Measurements from ENCODE around the gene HLA-DQB1.

DNA sequence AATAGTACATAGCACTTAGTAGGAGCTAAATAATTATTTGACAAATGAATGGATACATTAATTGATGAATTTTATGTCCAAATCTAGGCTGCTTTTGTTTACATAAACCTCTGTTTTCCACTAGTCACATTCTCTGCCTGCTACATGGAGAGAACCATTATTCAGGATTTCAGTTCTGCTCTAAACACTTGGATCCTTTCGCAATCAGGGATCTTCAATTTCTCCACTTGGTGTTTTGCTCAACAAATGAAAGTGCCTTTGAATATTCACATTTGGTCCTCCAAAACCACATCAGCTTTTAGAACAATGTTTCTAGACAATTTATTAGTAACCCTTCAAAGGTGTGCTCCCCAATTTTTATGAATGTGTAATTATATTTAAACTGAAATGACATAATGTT lies 30.6 kb upstream of the HLA-DQB1 start:
- TF ChIP-seq, protein P1, sequence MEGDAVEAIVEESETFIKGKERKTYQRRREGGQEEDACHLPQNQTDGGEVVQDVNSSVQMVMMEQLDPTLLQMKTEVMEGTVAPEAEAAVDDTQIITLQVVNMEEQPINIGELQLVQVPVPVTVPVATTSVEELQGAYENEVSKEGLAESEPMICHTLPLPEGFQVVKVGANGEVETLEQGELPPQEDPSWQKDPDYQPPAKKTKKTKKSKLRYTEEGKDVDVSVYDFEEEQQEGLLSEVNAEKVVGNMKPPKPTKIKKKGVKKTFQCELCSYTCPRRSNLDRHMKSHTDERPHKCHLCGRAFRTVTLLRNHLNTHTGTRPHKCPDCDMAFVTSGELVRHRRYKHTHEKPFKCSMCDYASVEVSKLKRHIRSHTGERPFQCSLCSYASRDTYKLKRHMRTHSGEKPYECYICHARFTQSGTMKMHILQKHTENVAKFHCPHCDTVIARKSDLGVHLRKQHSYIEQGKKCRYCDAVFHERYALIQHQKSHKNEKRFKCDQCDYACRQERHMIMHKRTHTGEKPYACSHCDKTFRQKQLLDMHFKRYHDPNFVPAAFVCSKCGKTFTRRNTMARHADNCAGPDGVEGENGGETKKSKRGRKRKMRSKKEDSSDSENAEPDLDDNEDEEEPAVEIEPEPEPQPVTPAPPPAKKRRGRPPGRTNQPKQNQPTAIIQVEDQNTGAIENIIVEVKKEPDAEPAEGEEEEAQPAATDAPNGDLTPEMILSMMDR (conservative IDR thresholded peaks at IDR 0.05 in 1 of 2, IDR thresholded peaks at IDR 0.05 in 1 of 2; ENCODE audit: low read depth in 1 of 2, low read length in 2 of 2), result no peak
- TF ChIP-seq EZH2 (IDR thresholded peaks at IDR 0.05; ENCODE audit: low read length, missing control alignments), result no peak

Measured in fibroblast of lung (primary cell).